Trophoblast cell (in vitro differentiated cells and primary cell): Measurements from ENCODE around the gene DIP2B.
"Not testable (repeated sequence)": the region's sequence is repeated elsewhere in the genome, so short reads cannot be mapped to it uniquely, and the experiment has no call there.

Source experiments
- DNase-seq, 2 donors: peaks; one replicate each; pipeline ENCODE4 v3.0.0-alpha.2; 2016
- H2AFZ ChIP-seq: 2 replicates; pipeline ENCODE4 v1.6.1; 2013; ENCODE audit warnings: low read length, moderate library complexity, mild to moderate bottlenecking; ENCODE audit not compliant: insufficient read depth, poor library complexity
- H2AK5ac ChIP-seq: 2 replicates; pipeline ENCODE4 v1.6.1; 2013; ENCODE audit warnings: mild to moderate bottlenecking, low read length
- H2BK120ac ChIP-seq: 2 replicates; pipeline ENCODE4 v1.6.1; 2013; ENCODE audit warnings: low read length, mild to moderate bottlenecking, moderate library complexity; ENCODE audit not compliant: insufficient read depth, poor library complexity
- H2BK12ac ChIP-seq: 2 replicates; pipeline ENCODE4 v1.6.1; 2013; ENCODE audit warnings: mild to moderate bottlenecking, low read length, moderate library complexity
- H2BK5ac ChIP-seq: 2 replicates; pipeline ENCODE4 v1.6.1; 2013; ENCODE audit warnings: low read length, low read depth, moderate library complexity, mild to moderate bottlenecking; ENCODE audit not compliant: poor library complexity
- H3K14ac ChIP-seq: 2 replicates; pipeline ENCODE4 v1.6.1; 2013; ENCODE audit warnings: mild to moderate bottlenecking, low read length
- H3K18ac ChIP-seq: 2 replicates; pipeline ENCODE4 v1.6.1; 2013; ENCODE audit warnings: mild to moderate bottlenecking, low read length
- H3K23ac ChIP-seq: 2 replicates; pipeline ENCODE4 v1.6.1; 2013; ENCODE audit warnings: low read length
- H3K27ac ChIP-seq: 2 replicates; pipeline ENCODE4 v1.5.1; 2013; ENCODE audit warnings: low read depth, mild to moderate bottlenecking, inconsistent platforms, low read length, moderate library complexity
- H3K27me3 ChIP-seq: 2 replicates; pipeline ENCODE4 v1.6.1; 2013; ENCODE audit warnings: inconsistent platforms, mild to moderate bottlenecking, low read length, moderate library complexity; ENCODE audit not compliant: insufficient read depth
- H3K36me3 ChIP-seq, 2 experiments: 1 replicate in 1 of 2; 2 replicates in 1 of 2; pipeline ENCODE4 v1.6.1; 2013; ENCODE audit warnings: low read length in 2 of 2, mild to moderate bottlenecking in 2 of 2, moderate library complexity in 1 of 2; ENCODE audit not compliant: insufficient read depth in 2 of 2, control insufficient read depth in 1 of 2
- H3K4ac ChIP-seq: 2 replicates; pipeline ENCODE4 v1.6.1; 2013; ENCODE audit warnings: low read depth, mild to moderate bottlenecking, low read length, moderate library complexity
- H3K4me1 ChIP-seq, 2 experiments: 1 replicate in 1 of 2; 2 replicates in 1 of 2; pipeline ENCODE4 v1.6.1; 2013; ENCODE audit warnings: low read length in 2 of 2, mild to moderate bottlenecking in 2 of 2, moderate library complexity in 1 of 2; ENCODE audit not compliant: insufficient read depth in 2 of 2, control insufficient read depth in 1 of 2
- H3K4me2 ChIP-seq: 2 replicates; pipeline ENCODE4 v1.6.1; 2013; ENCODE audit warnings: inconsistent platforms, mild to moderate bottlenecking, low read length, moderate library complexity
- H3K4me3 ChIP-seq: 2 replicates; pipeline ENCODE4 v1.5.1; 2013; ENCODE audit warnings: mild to moderate bottlenecking, low read depth, low read length, inconsistent platforms
- H3K79me1 ChIP-seq: one replicate; pipeline ENCODE4 v1.6.1; 2013; ENCODE audit warnings: low read length
- H3K79me2 ChIP-seq: 2 replicates; pipeline ENCODE4 v1.6.1; 2013; ENCODE audit warnings: low read length, mild to moderate bottlenecking; ENCODE audit not compliant: control insufficient read depth, insufficient read depth, poor library complexity
- H3K9ac ChIP-seq: 2 replicates; pipeline ENCODE4 v1.6.1; 2013; ENCODE audit warnings: mild to moderate bottlenecking, low read length
- H3K9me3 ChIP-seq: 2 replicates; pipeline ENCODE4 v1.6.1; 2013; ENCODE audit warnings: low read depth, mild to moderate bottlenecking, control low read depth, inconsistent platforms, low read length; ENCODE audit not compliant: insufficient read depth
- H4K12ac ChIP-seq: 2 replicates; pipeline ENCODE4 v1.6.1; 2013; ENCODE audit warnings: low read depth, mild to moderate bottlenecking, low read length, moderate library complexity
- H4K8ac ChIP-seq: 2 replicates; pipeline ENCODE4 v1.6.1; 2013; ENCODE audit warnings: low read depth, mild to moderate bottlenecking, low read length, moderate library complexity
- H4K91ac ChIP-seq: one replicate; pipeline ENCODE4 v1.6.1; 2013; ENCODE audit warnings: low read depth, mild to moderate bottlenecking, low read length, moderate library complexity
- WGBS: extraction: QIAGEN DNeasy Blood & Tissue Kit; methylation state at CpG from one replicate; pipeline ENCODE4 v1.1.7; 2013; ENCODE audit warnings: missing lambda C conversion rate; ENCODE audit not compliant: insufficient read length, insufficient coverage; ENCODE audit errors: extremely low coverage; 5-methylcytosine and 5-hydroxymethylcytosine counted together

The DIP2B gene

DNA sequence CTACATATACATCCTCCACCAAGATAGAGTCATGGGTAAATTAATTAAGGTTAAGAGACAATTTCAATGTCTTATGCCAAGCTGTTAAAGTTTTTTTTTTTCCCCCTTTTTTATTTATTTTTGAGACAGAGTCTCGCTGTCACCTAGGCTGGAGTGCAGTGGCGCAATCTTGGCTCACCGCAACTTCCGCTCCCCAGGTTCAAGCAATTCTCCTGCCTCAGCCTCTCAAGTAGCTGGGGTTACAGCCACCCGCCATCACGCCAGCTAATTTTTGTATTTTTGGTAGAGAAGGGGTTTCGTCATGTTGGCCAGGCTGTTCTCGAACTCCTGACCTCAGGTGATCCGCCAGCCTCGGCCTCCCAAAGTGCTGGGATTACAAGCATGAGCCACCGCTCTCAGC is 38.4 kb downstream of the DIP2B start:
- Histone ChIP-seq H3K4ac (peak overlapping the region; percentile 44), H3K79me2 (peaks cover 11% of the 10 kb centered on the region)
- no CpG with 5 or more reads among the region's 11 CpGs for WGBS
- H3K9me3 ChIP-seq, H4K8ac ChIP-seq, H4K12ac ChIP-seq, H2BK5ac ChIP-seq, H3K9ac ChIP-seq, H3K14ac ChIP-seq, H4K91ac ChIP-seq, H3K4me1 ChIP-seq, H3K27ac ChIP-seq, H2BK12ac ChIP-seq, H3K27me3 ChIP-seq, H2AK5ac ChIP-seq, H3K4me2 ChIP-seq, H3K4me3 ChIP-seq, H3K79me1 ChIP-seq, H3K36me3 ChIP-seq, H2BK120ac ChIP-seq, H2AFZ ChIP-seq, H3K23ac ChIP-seq, DNase-seq, H3K18ac ChIP-seq: not testable (repeated sequence)

DNA sequence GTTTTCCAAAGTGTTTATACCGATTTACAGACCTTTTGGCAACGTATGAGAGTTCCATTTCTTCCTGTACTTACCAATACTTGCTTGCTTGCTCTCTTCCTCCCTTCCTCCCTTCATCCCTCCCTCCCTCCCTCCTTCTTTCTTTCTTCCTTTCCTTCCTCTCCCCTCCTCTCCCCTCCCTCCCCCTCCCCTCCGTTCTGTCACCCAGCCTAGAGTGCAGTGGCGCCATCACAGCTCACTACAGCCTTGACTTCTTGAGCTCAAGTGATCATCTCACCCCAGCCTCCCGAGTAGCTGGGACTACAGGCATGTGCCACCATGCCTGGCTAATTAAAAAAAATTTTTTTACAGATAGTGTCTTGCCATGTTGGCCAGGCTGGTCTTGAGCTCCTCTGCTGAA is 40.4 kb downstream of the DIP2B start:
- H3K4me1 ChIP-seq, result no peaks in the 10 kb centered on the region
- WGBS, result no CpG with 5 or more reads among the region's 5 CpGs

GRCh38 chr12:50545786-50546185 is 41.0 kb downstream of the DIP2B start:
- Histone ChIP-seq H3K4me1 (peaks cover 0 to 4% of the 10 kb centered on the region in 2 experiments), H3K79me1 (no peaks in the 10 kb centered on the region), H3K14ac (no peak overlapping the region), H3K27me3 (no peaks in the 10 kb centered on the region), H3K36me3 (no peaks in the 10 kb centered on the region), H2BK120ac (no peak overlapping the region), H3K9ac (no peak overlapping the region), H3K79me2 (peaks cover 12% of the 10 kb centered on the region), H2AK5ac (no peak overlapping the region), H3K27ac (no peak overlapping the region), H4K12ac (no peak overlapping the region), H3K18ac (no peak overlapping the region), H2AFZ (no peak overlapping the region), H4K91ac (no peak overlapping the region), H3K4ac (peak overlapping the region; percentile 64), H4K8ac (no peak overlapping the region), H3K9me3 (no peaks in the 10 kb centered on the region), H3K4me2 (no peak overlapping the region), H2BK5ac (no peak overlapping the region), H3K23ac (no peak overlapping the region), H3K4me3 (no peak overlapping the region), H2BK12ac (no peak overlapping the region)
- DNase-seq, result no peak
- no CpG with 5 or more reads among the region's 5 CpGs for WGBS

More for the DNA sequence above, 40.4 kb downstream of the DIP2B start:
- DNase-seq, result no peak
- Histone ChIP-seq H3K79me2 (peaks cover 10% of the 10 kb centered on the region), H2BK120ac (no peak overlapping the region), H3K23ac (no peak overlapping the region), H3K9me3 (no peaks in the 10 kb centered on the region), H3K27me3 (no peaks in the 10 kb centered on the region), H3K4me3 (no peak overlapping the region), H3K27ac (no peak overlapping the region), H3K18ac (no peak overlapping the region), H2BK5ac (no peak overlapping the region), H4K91ac (no peak overlapping the region), H2AK5ac (no peak overlapping the region), H3K4ac (peak overlapping the region; percentile 64), H3K14ac (no peak overlapping the region), H2AFZ (no peak overlapping the region), H2BK12ac (no peak overlapping the region), H3K4me2 (no peak overlapping the region), H3K9ac (no peak overlapping the region), H4K8ac (no peak overlapping the region), H3K79me1 (no peaks in the 10 kb centered on the region), H3K36me3 (no peaks in the 10 kb centered on the region), H4K12ac (no peak overlapping the region)

GRCh38 chr12:50546441-50547318 is 41.9 kb downstream of the DIP2B start:
- Histone ChIP-seq H3K4me1 (peaks cover 0 to 7% of the 10 kb centered on the region in 2 experiments), H3K4me2 (no peak overlapping the region), H2BK120ac (no peak overlapping the region), H4K91ac (no peak overlapping the region), H3K9me3 (no peaks in the 10 kb centered on the region), H3K79me2 (peaks cover 14% of the 10 kb centered on the region), H2BK12ac (no peak overlapping the region), H4K8ac (no peak overlapping the region), H3K79me1 (no peaks in the 10 kb centered on the region), H3K4me3 (no peak overlapping the region), H3K27ac (no peak overlapping the region), H2BK5ac (no peak overlapping the region), H4K12ac (no peak overlapping the region), H3K4ac (peak overlapping the region; percentile 14), H3K18ac (no peak overlapping the region), H3K27me3 (no peaks in the 10 kb centered on the region), H3K36me3 (peaks cover 0 to 3% of the 10 kb centered on the region in 2 experiments), H2AK5ac (no peak overlapping the region), H3K14ac (no peak overlapping the region), H2AFZ (no peak overlapping the region), H3K23ac (no peak overlapping the region), H3K9ac (no peak overlapping the region)
- no peak for DNase-seq
- WGBS, result no CpG with 5 or more reads among the region's 6 CpGs
